HepG2 (cell line): ENCODE data around the gene ZNF382. TPM values are rescaled to one million over a fixed set of nuclear protein-coding genes. Genes with fewer than 3 reads are reported as not detected.

ENCODE experiments used
- ELF1 ChIP-seq: sonication (generic); formaldehyde crosslinking; IDR thresholded peaks from 2 replicates; pipeline ENCODE4 v1.4.0; 2020; ENCODE audit warnings: missing genetic modification reagents
- HMGA1 ChIP-seq: sonication (generic); formaldehyde crosslinking; conservative IDR thresholded peaks from 2 replicates; pipeline ENCODE4 v1.4.0; 2020; ENCODE audit warnings: missing genetic modification reagents
- HMGXB4 ChIP-seq, 2 experiments: sonication (generic) in 1 of 2; formaldehyde crosslinking in 1 of 2; IDR thresholded peaks; 2 replicates each; pipeline versions ENCODE4 v1.4.0 to v1.6.1; 2018 to 2020; ENCODE audit warnings: missing genetic modification reagents in 2 of 2, borderline replicate concordance in 1 of 2, low read depth in 1 of 2, mild to moderate bottlenecking in 1 of 2, missing biosample characterization in 1 of 2
- KAT8 ChIP-seq: IDR thresholded peaks from 2 replicates; pipeline ENCODE4 v1.6.1; 2016; ENCODE audit warnings: missing genetic modification reagents, missing compliant biosample characterization
- MBNL3 ChIP-seq: fragments of 250-450 bp; sonication (Bioruptor Pico); conservative IDR thresholded peaks from 2 replicates; pipeline ENCODE4 v1.8.0; 2022; ENCODE audit warnings: mild to moderate bottlenecking, inconsistent platforms
- NFRKB ChIP-seq: fragments of 450-650 bp; IDR thresholded peaks from 2 replicates; pipeline ENCODE4 v1.6.1; 2017
- REST ChIP-seq, 2 experiments: IDR thresholded peaks; 2 replicates each; pipeline ENCODE4 v1.6.1; 2011 to 2012; ENCODE audit warnings: low read length in 2 of 2, borderline replicate concordance in 1 of 2, low read depth in 1 of 2, mild to moderate bottlenecking in 1 of 2, moderate library complexity in 1 of 2
- SIX1 ChIP-seq: sonication (generic); formaldehyde crosslinking; IDR thresholded peaks from 2 replicates; pipeline ENCODE4 v1.4.0; 2020; ENCODE audit warnings: missing genetic modification reagents, borderline replicate concordance
- SRF ChIP-seq: IDR thresholded peaks from 2 replicates; pipeline ENCODE4 v1.6.1; 2011; ENCODE audit warnings: mild to moderate bottlenecking, low read depth, low read length, moderate library complexity
- THAP7 ChIP-seq: sonication (generic); formaldehyde crosslinking; IDR thresholded peaks from 2 replicates; pipeline ENCODE4 v1.8.1; 2023; ENCODE audit warnings: mild to moderate bottlenecking, missing genetic modification reagents
- U2AF1 ChIP-seq: fragments of 200-400 bp; formaldehyde crosslinking; optimal IDR thresholded peaks from 2 replicates; pipeline ENCODE3; 2017; ENCODE audit warnings: mild to moderate bottlenecking, low read depth, low read length
- ZNF121 ChIP-seq: sonication (generic); formaldehyde crosslinking; IDR thresholded peaks from 2 replicates; pipeline ENCODE4 v1.5.0; 2020; ENCODE audit warnings: mild to moderate bottlenecking, missing genetic modification reagents
- ZNF451 ChIP-seq: sonication (generic); formaldehyde crosslinking; IDR thresholded peaks from 2 replicates; pipeline ENCODE4 v1.5.0; 2020; ENCODE audit warnings: mild to moderate bottlenecking, missing genetic modification reagents
- ZNF614 ChIP-seq: IDR thresholded peaks from 2 replicates; pipeline ENCODE4 v1.6.1; 2018; ENCODE audit warnings: missing biosample characterization, missing genetic modification reagents, inconsistent platforms, borderline replicate concordance
- ZNF792 ChIP-seq: IDR thresholded peaks from 2 replicates; pipeline ENCODE4 v1.6.1; 2016
- polyA plus RNA-seq, 8 experiments: library from polyadenylated mRNA; depleted of rRNA in 3 of 8; stranded (reverse) in 7 of 8; unstranded in 1 of 8; fragments of >200 nt; fragmentation: Illumina TruSeq in 4 of 8; extraction: Trizol in 4 of 8; gene quantifications; 2 replicates each; pipeline versions ENCODE4 v1.2.1 to v1.2.3, GENCODE V29; 2011 to 2016; ENCODE audit warnings: low read depth in 4 of 8, missing spikeins in 1 of 8, mixed read lengths in 1 of 8; ENCODE audit not compliant: insufficient read depth in 1 of 8
- total RNA-seq, 5 experiments: library from RNA; depleted of rRNA; stranded (reverse); fragments of >200 nt; fragmentation: Illumina TruSeq; extraction: Trizol; gene quantifications; 2 replicates each; pipeline ENCODE4 v1.2.3, GENCODE V29; 2016; ENCODE audit warnings: low read depth in 1 of 5
- TF ChIP-seq, protein P1 (sequence below): sonication (generic); formaldehyde crosslinking; IDR thresholded peaks from 2 replicates; pipeline ENCODE4 v1.8.0; 2022; ENCODE audit warnings: mild to moderate bottlenecking, missing genetic modification reagents, moderate library complexity
- TF ChIP-seq, protein P2 (sequence below): sonication (generic); formaldehyde crosslinking; IDR thresholded peaks from 2 replicates; pipeline ENCODE4 v1.5.1; 2020; ENCODE audit warnings: missing genetic modification reagents, mild to moderate bottlenecking, borderline replicate concordance
- TF ChIP-seq, protein P3 (sequence below): IDR thresholded peaks from 2 replicates; pipeline ENCODE4 v1.6.1; 2016; ENCODE audit warnings: mild to moderate bottlenecking

ZNF382 gene
- total and polyA plus RNA-seq, 2 of the 13 experiments (the other 11 are each of a cell fraction or from before 2014, with no cell fraction given): 2.3 to 6.8 TPM

DNA sequence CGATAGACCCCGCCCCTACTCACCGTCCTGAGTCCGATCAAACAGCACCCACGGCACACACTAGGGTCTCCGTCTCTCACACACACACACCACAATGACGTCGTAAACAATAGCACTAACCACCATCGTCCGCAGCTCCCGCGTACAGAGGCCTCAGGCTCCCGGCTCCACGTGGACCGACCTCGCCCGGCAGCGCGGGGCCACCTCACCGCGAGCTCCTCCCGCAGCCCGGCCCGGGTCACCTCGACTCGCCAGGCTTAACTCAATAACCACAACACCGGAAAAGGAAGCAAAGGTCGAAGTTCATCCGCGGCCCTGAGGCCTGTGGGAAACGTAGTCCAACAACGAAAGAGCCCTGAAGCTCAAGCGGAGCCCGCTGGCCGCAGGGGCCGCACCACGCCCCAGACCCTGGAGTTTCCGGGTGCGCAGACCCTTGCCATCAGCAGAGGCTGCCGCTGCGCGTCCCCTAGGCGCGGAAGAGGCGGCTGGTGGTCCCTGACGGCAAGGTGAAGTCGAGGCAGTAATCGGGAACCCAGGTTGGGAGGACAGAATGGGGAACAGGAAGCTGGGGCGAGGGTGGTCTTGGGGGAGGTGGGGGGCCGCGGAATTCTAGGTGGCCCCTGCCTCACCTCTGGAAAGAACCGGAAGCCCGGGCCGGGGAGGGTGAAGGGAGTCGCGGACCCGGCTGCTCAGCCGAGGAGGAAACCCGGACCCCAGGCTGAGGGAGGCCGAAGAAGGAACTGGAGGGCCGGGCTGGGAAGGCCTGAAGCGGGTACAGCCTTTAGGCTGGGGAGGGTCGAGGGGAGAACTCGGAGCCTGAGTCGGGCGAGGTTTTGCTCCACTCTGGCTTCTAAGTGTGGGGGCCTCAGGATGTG, 31.9 kb upstream of the ZNF382 start, which contains the start of gene ZNF529 (continued):
- peak in 1 of 2 experiments; percentile 19; a peak in 1 of 4 replicates for TF ChIP-seq HMGXB4 (CRISPR knock-in tag; IDR thresholded peaks at IDR 0.05; ENCODE audit: borderline replicate concordance in 1 of 2, low read depth in 1 of 2)
- no peak for TF ChIP-seq NFRKB
- TF ChIP-seq REST (IDR thresholded peaks at IDR 0.05; ENCODE audit: borderline replicate concordance in 1 of 2, low read depth in 1 of 2, low read length in 2 of 2): peak in 1 of 2 experiments; percentile 12; a peak in 1 of 4 replicates
- TF ChIP-seq HMGA1 (CRISPR knock-in tag): no peak
- TF ChIP-seq ZNF792: peak; percentile 79
- TF ChIP-seq, protein P1, sequence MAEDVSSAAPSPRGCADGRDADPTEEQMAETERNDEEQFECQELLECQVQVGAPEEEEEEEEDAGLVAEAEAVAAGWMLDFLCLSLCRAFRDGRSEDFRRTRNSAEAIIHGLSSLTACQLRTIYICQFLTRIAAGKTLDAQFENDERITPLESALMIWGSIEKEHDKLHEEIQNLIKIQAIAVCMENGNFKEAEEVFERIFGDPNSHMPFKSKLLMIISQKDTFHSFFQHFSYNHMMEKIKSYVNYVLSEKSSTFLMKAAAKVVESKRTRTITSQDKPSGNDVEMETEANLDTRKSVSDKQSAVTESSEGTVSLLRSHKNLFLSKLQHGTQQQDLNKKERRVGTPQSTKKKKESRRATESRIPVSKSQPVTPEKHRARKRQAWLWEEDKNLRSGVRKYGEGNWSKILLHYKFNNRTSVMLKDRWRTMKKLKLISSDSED (CRISPR knock-in tag): no peak
- peak; percentile 60 for TF ChIP-seq ZNF121
- peak; percentile 67; the same call in 1 of the 2 replicates for TF ChIP-seq ZNF451 (CRISPR knock-in tag)
- TF ChIP-seq SIX1 (CRISPR knock-in tag): peak; percentile 60; the same call in 1 of the 2 replicates
- no peak for TF ChIP-seq SRF
- TF ChIP-seq, protein P2, sequence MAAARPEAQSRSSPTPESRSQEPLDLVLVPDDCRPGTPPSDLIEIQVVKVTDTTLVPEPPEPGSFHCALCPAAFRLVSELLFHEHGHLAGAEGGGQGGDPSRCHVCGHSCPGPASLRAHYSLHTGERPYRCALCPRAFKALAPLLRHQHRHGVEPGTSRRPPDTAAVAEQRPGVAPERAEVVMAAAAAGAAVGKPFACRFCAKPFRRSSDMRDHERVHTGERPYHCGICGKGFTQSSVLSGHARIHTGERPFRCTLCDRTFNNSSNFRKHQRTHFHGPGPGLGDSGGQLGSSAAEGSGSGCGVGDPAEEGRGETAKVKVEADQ (CRISPR knock-in tag): peak; percentile 90; the same call in 1 of the 2 replicates
- TF ChIP-seq U2AF1: peak; percentile 38
- TF ChIP-seq KAT8 (CRISPR knock-in tag): peak; percentile 91
- no peak for TF ChIP-seq MBNL3
- TF ChIP-seq ZNF614: peak; percentile 95
- TF ChIP-seq ELF1 (CRISPR knock-in tag): peak; percentile 96
- TF ChIP-seq, protein P3, sequence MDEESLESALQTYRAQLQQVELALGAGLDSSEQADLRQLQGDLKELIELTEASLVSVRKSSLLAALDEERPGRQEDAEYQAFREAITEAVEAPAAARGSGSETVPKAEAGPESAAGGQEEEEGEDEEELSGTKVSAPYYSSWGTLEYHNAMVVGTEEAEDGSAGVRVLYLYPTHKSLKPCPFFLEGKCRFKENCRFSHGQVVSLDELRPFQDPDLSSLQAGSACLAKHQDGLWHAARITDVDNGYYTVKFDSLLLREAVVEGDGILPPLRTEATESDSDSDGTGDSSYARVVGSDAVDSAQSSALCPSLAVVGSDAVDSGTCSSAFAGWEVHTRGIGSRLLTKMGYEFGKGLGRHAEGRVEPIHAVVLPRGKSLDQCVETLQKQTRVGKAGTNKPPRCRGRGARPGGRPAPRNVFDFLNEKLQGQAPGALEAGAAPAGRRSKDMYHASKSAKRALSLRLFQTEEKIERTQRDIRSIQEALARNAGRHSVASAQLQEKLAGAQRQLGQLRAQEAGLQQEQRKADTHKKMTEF (CRISPR knock-in tag): peak; percentile 87
- TF ChIP-seq THAP7 (CRISPR knock-in tag): 0 out of 2 replicates have a peak, but pooled peaks have one; percentile 40
